Neural progenitor cell (in vitro differentiated cells): Measurements from ENCODE around the gene ARAP3. TPM values are rescaled to one million over a fixed set of nuclear protein-coding genes. Genes with fewer than 3 reads are reported as not detected.
A peak's percentile ranks its signal among the peaks of the same experiment; 100 is the strongest.

Experiments used
- DNase-seq: peaks from one replicate; pipeline ENCODE4 v3.0.0-alpha.2; 2016; ENCODE audit warnings: low spot score
- H2AFZ ChIP-seq: fragments of 200-600 bp; sonication (generic); replicated peaks from 2 replicates; pipeline ENCODE4 v1.6.1; 2016; ENCODE audit warnings: antibody characterized with exemption
- H3F3A ChIP-seq: fragments of 200-600 bp; sonication (generic); 2 replicates; pipeline ENCODE4 v1.6.1; 2016; ENCODE audit warnings: antibody characterized with exemption, low read depth
- H3K27ac ChIP-seq: fragments of 200-600 bp; sonication (generic); 2 replicates; pipeline ENCODE4 v1.5.1; 2016; ENCODE audit warnings: mild to moderate bottlenecking
- H3K27me3 ChIP-seq: fragments of 200-600 bp; sonication (generic); 2 replicates; pipeline ENCODE4 v1.6.1; 2016; ENCODE audit warnings: mild to moderate bottlenecking, moderate library complexity
- H3K36me3 ChIP-seq: fragments of 200-600 bp; sonication (generic); 2 replicates; pipeline ENCODE4 v1.5.1; 2016
- H3K4me1 ChIP-seq: fragments of 200-600 bp; sonication (generic); 2 replicates; pipeline ENCODE4 v1.6.1; 2016; ENCODE audit warnings: mixed run types
- H3K4me2 ChIP-seq: fragments of 200-600 bp; sonication (generic); 2 replicates; pipeline ENCODE4 v1.6.1; 2016
- H3K4me3 ChIP-seq: fragments of 200-600 bp; sonication (generic); 2 replicates; pipeline ENCODE4 v1.5.1; 2016
- H3K79me2 ChIP-seq: fragments of 200-600 bp; sonication (generic); 2 replicates; pipeline ENCODE4 v1.6.1; 2016; ENCODE audit warnings: low read depth
- H3K9ac ChIP-seq: fragments of 200-600 bp; sonication (generic); 2 replicates; pipeline ENCODE4 v1.6.1; 2016
- H3K9me3 ChIP-seq: fragments of 200-600 bp; sonication (generic); 2 replicates; pipeline ENCODE4 v1.5.1; 2016; ENCODE audit warnings: low read depth
- H4K20me1 ChIP-seq: fragments of 200-600 bp; sonication (generic); 2 replicates; pipeline ENCODE4 v1.6.1; 2016; ENCODE audit warnings: low read depth
- H3K27ac Mint-ChIP-seq: 3 replicates; pipeline ENCODE4 v1.8.0; 2021; ENCODE audit warnings: mixed read lengths
- H3K27me3 Mint-ChIP-seq: 2 replicates; pipeline ENCODE4 v1.8.0; 2022; ENCODE audit warnings: low read depth, mild to moderate bottlenecking, inconsistent platforms, moderate library complexity, mixed read lengths; ENCODE audit not compliant: insufficient read depth
- H3K36me3 Mint-ChIP-seq: 3 replicates; pipeline ENCODE4 v1.8.0; 2021; ENCODE audit warnings: mixed read lengths
- H3K4me1 Mint-ChIP-seq: 3 replicates; pipeline ENCODE4 v1.8.0; 2021; ENCODE audit warnings: mixed read lengths
- H3K4me3 Mint-ChIP-seq: 3 replicates; pipeline ENCODE4 v1.8.0; 2021; ENCODE audit warnings: mild to moderate bottlenecking, moderate library complexity, mixed read lengths
- H3K9me3 Mint-ChIP-seq: 3 replicates; pipeline ENCODE4 v1.8.0; 2020; ENCODE audit warnings: mixed read lengths
- CTCF ChIP-seq: fragments of 200-600 bp; sonication (generic); IDR thresholded peaks from 2 replicates; pipeline ENCODE4 v1.5.1; 2017; ENCODE audit warnings: antibody characterized with exemption, mild to moderate bottlenecking
- EZH2 ChIP-seq: fragments of 200-600 bp; sonication (generic); IDR thresholded peaks from 2 replicates; pipeline ENCODE4 v1.6.1; 2017; ENCODE audit warnings: antibody characterized with exemption, mild to moderate bottlenecking, moderate library complexity
- EZH2phosphoT487 ChIP-seq: fragments of 200-600 bp; sonication (generic); IDR thresholded peaks from 2 replicates; pipeline ENCODE4 v1.6.1; 2017; ENCODE audit warnings: antibody characterized with exemption
- total RNA-seq: library from RNA; depleted of rRNA; stranded (reverse); fragments of >200 nt; gene quantifications from 2 replicates; pipeline ENCODE4 v1.2.3, GENCODE V29; 2015; ENCODE audit warnings: low replicate concordance

The ARAP3 gene
- total RNA-seq, 1 donor from 2014 or later = 7.6 TPM

GRCh38 chr5:141635646-141636045 is 46.4 kb downstream of the ARAP3 start:
- Mint-ChIP-seq H3K9me3 (no peaks in the 10 kb centered on the region), H3K4me3 (peak overlapping the region; percentile 97), H3K36me3 (peaks cover 7% of the 10 kb centered on the region), H3K4me1 (peaks cover 20% of the 10 kb centered on the region), H3K27ac (no peak overlapping the region), H3K27me3 (no peaks in the 10 kb centered on the region)
- Histone ChIP-seq H3K4me2 (peak overlapping the region; percentile 96), H3K9ac (peak overlapping the region; percentile 38), H3K9me3 (no peaks in the 10 kb centered on the region), H2AFZ (no peak overlapping the region), H3K36me3 (no peaks in the 10 kb centered on the region), H3K27me3 (peaks cover 16% of the 10 kb centered on the region), H3F3A (peaks cover 9% of the 10 kb centered on the region), H3K4me3 (peak overlapping the region; percentile 80), H4K20me1 (peaks cover 57% of the 10 kb centered on the region), H3K79me2 (peaks cover 52% of the 10 kb centered on the region), H3K27ac (no peak overlapping the region), H3K4me1 (peaks cover 5% of the 10 kb centered on the region)
- TF ChIP-seq EZH2 (no peak), EZH2phosphoT487 (no peak), CTCF (no peak)
- DNase-seq = no peak

DNA sequence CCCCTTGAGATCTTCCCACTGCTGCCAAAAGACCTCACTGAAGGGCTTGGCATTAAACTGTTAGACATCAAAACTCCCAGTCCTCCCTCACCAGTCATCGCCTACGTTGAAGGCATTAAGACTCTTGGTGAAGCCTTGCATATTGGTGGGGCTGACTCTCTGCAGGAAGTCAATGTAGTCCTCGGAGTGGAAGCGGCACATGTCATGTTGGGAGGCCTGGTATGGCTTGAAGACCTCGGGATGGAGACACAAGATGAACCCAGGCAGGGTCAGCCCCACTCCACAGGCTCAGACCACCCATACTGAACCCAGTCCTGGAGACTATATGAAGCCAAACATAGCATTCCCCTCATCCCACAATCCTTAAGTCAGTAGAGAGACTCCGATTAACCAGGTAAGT is 47.3 kb downstream of the ARAP3 start:
- peaks cover 20% of the 10 kb centered on the region for H3K4me1 Mint-ChIP-seq
- H2AFZ ChIP-seq = no peak overlapping the region
- H3K36me3 Mint-ChIP-seq = peaks cover 7% of the 10 kb centered on the region
- H3K27me3 ChIP-seq = peaks cover 16% of the 10 kb centered on the region
- no peaks in the 10 kb centered on the region for H3K36me3 ChIP-seq
- peaks cover 5% of the 10 kb centered on the region for H3K4me1 ChIP-seq
- no peak overlapping the region for H3K9ac ChIP-seq
- H3K9me3 ChIP-seq = no peaks in the 10 kb centered on the region
- no peak for DNase-seq
- no peaks in the 10 kb centered on the region for H3K9me3 Mint-ChIP-seq
- no peak overlapping the region for H3K27ac Mint-ChIP-seq
- H4K20me1 ChIP-seq = peaks cover 57% of the 10 kb centered on the region
- peaks cover 54% of the 10 kb centered on the region for H3K79me2 ChIP-seq
- peak overlapping the region; percentile 97 for H3K4me3 Mint-ChIP-seq
- H3K4me3 ChIP-seq = no peak overlapping the region
- H3K27ac ChIP-seq = no peak overlapping the region
- H3K27me3 Mint-ChIP-seq = no peaks in the 10 kb centered on the region
- H3F3A ChIP-seq = peaks cover 9% of the 10 kb centered on the region
- H3K4me2 ChIP-seq = no peak overlapping the region
- TF ChIP-seq EZH2phosphoT487 (no peak), CTCF (no peak), EZH2 (no peak)

DNA sequence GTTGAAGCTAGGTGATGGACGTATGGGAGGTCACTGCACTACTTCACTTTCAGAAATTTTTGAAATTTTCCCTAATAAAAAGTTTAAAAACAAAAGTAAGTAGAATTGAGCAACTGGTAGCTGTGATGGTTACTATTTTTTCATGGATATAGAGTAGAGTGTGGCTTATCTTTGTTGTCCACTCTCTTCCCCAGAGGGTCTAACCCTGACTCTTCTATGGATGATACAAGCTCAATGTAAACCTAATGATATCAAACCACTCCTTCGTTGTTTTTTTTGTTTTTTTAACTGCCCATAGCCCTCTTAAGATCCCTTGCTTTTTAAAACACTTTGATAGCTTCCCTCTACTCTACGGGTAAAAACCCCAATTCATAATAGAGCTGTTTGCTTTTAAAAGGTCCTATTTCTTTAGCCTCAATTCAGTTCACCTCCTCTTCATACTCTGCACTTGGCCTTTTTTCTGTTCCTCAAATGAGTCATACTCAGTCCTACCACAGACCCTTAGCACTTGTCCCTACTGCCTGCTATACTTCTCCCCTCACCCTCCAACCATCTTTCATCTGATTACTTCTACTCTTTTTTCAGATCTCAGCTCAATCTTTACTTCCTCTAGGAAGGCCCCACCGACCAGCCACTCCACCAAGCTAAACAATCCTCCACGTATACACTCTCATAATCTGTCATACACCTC is 48.0 kb downstream of the ARAP3 start:
- Mint-ChIP-seq H3K4me3 (no peak overlapping the region), H3K27me3 (no peaks in the 10 kb centered on the region)
- H3F3A ChIP-seq = peaks cover 9% of the 10 kb centered on the region

More for the DNA sequence above, 48.0 kb downstream of the ARAP3 start:
- H3K9me3 Mint-ChIP-seq = no peaks in the 10 kb centered on the region
- Histone ChIP-seq H3K4me3 (no peak overlapping the region), H4K20me1 (peaks cover 57% of the 10 kb centered on the region), H3K4me2 (no peak overlapping the region), H3K27me3 (peaks cover 16% of the 10 kb centered on the region), H3K9ac (no peak overlapping the region), H3K79me2 (peaks cover 54% of the 10 kb centered on the region), H3K4me1 (peaks cover 5% of the 10 kb centered on the region), H3K36me3 (no peaks in the 10 kb centered on the region), H2AFZ (no peak overlapping the region), H3K27ac (no peak overlapping the region), H3K9me3 (no peaks in the 10 kb centered on the region)
- no peak for DNase-seq
- TF ChIP-seq EZH2 (no peak), EZH2phosphoT487 (no peak), CTCF (no peak)
- peaks cover 10% of the 10 kb centered on the region for H3K36me3 Mint-ChIP-seq
- peaks cover 20% of the 10 kb centered on the region for H3K4me1 Mint-ChIP-seq
- no peak overlapping the region for H3K27ac Mint-ChIP-seq
